Middle frontal gyrus (tissue), 1 donor: ENCODE results near the gene ANK2.

ENCODE experiments used
- DNase-seq: peaks from one replicate; pipeline ENCODE4 v3.0.0-alpha.2; 2015; ENCODE audit warnings: low spot score; ENCODE audit errors: extremely low spot score

Gene ANK2

DNA sequence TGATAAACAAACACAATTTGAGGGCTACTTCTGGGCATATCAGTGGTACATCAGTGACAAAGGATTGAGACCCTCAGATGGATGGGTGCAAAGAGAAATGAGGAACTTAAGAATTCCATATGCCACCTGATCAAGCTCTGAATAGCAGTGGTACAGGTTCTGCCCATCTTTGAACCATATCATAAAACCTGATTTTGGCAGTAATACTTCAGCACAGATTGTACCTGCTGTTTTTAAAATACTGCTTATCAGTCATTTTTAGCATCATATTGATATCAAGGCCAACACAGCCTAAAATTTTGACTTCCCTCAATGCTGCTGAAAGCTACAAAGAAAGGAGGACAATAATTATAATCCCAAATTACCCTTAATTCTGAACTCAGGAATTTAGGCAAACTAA lies 41.5 kb downstream of the ANK2 start:
- no peak for DNase-seq

DNA sequence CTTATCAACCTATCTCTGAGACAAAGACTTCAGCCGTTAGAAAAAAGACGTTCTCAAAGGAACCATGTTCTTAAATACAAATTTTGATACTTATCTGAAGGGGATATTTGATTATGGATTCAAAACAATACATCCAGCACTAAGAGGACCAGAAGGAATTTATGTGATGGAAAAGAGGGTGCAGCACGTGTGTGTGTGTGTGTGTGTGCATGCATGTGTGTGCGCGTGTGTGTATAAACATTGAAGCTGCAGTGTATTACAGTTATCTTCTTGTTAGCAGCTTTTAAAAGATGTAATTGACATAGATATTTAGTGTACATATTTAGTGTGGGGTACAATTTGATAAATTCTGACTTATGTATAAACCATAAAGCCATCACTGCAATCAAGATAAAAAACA lies 44.9 kb downstream of the ANK2 start:
- DNase-seq: no peak

DNA sequence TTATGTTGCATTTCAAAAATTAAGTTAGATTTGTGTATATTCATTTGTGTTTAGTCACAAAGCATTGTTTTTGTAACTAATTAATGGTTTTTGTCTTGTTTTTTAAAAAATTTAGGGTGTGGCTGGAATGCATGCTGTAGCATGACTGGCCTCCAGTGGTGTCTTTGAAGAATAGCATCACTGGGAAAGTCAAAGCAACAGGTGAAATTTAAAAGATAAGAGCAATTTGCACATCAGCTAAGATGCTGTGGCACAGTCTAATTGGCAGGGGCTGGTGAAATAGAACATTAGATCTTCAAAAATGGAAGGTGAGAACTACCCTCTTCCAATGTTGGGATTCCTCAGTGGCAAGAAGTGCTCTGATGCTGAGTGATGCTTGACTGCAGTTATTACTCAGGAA lies 45.3 kb downstream of the ANK2 start:
- no peak for DNase-seq

GRCh38 chr4:113101669-113102068 lies 52.2 kb downstream of the ANK2 start:
- no peak for DNase-seq

GRCh38 chr4:113103556-113103955 lies 54.1 kb downstream of the ANK2 start:
- no peak for DNase-seq

DNA sequence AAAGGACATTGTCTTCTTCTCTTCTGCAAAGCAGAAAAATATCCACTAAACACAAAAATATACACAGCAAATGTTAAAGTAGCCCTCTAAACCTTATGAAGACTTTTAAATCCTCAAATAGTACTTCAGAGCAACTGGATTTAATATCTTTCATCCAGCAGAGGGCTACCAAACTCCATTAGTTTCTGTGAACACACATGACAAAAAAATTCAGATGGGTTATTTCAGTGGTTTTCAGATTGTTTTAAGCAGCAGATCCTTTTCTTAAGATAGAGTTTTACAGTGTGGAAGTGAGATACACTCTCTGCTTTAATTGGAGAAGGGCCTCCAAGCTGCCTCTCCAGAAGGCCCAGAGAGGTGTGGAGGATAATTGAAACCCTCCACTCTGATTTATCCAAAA lies 56.7 kb downstream of the ANK2 start:
- DNase-seq: peak; percentile 63

- DNase-seq: no peak
Measured at GRCh38 chr4:113109106-113109718, 59.8 kb downstream of the ANK2 start.

GRCh38 chr4:113112338-113112978 lies 63.0 kb downstream of the ANK2 start:
- DNase-seq: no peak

- no peak for DNase-seq
Measured at GRCh38 chr4:113113151-113113550, 63.7 kb downstream of the ANK2 start.

DNA sequence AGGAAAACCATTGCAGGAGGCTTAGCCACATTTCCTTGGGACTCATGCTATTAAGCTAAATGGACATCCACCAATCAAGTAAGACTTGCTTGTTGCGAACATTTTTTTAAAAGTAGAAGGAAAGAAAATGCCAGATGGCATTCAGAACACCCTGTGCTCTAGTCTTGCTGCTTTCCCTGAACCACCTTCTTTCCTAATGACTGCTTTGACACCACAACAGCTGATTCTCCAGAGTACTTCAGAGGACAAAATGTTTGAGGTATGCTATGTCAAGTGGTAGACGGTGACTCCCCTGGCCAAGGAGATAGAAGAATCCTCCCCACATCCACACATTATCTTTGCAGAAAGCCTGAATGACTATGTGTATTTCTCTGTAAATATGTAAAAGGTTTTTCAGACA lies 65.4 kb downstream of the ANK2 start:
- no peak for DNase-seq

- peak; percentile 17 for DNase-seq
Measured at GRCh38 chr4:113116414-113117357, 67.2 kb downstream of the ANK2 start.

DNA sequence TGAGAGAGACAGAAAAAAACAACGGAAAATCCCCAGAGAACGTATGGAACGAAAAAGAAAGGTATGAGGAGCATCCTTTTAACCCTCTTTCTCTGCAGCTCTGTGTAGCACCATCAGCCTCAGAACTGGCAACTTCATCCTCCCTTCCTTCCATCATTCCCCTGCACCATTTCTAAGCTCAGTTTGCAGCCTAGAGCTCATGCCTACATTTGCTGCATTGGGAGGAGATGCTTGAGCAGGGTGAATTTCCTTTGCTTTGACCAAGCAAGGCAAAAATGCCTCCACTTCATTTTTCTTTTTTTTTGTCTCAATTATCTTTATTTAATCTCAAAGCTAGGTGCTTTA lies 67.9 kb downstream of the ANK2 start:
- DNase-seq: no peak

GRCh38 chr4:113122066-113122465 lies 72.6 kb downstream of the ANK2 start:
- no peak for DNase-seq

DNA sequence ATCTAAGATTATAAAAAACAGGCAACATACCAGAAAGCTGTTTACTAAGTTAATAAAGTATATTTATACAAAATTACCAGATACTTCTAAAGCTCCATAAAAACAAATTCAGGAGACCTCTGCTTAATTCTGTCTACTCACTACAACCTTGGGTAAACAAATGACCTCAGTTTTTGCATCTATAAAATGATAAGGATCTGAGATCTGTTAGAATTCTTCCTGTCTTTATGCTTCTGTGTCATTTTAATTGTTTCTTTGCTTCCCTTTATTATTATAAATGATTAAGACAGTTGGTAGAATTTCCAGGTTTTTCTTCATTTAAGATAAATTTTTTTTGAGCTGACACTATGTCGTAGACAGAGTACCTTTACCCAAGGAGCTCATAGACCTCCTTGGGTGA lies 76.0 kb downstream of the ANK2 start:
- no peak for DNase-seq

- DNase-seq: no peak
Measured at GRCh38 chr4:113131136-113131535, 81.7 kb downstream of the ANK2 start.

DNA sequence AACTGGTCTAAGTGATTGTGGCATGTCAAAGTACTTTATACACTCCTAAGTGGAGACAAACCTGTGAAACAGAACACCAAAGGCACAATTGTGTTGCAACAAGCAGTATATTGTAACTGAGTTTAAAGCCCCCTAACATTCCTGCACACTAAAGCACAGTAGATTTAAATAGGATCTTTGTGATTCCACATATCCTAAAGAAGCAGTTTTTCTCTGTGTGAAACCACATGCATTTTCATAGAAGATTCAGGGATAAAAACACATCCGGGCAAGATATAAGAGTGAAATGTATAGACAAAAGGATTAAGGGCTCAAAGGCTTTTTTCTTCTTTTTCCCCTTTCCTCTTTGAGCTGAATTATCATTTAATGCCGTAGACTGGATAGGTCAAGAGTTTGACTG lies 82.2 kb downstream of the ANK2 start:
- DNase-seq: no peak

- no peak for DNase-seq
Measured at GRCh38 chr4:113141901-113142346, 92.5 kb downstream of the ANK2 start.

GRCh38 chr4:113142351-113142750 lies 92.9 kb downstream of the ANK2 start:
- DNase-seq: no peak

DNA sequence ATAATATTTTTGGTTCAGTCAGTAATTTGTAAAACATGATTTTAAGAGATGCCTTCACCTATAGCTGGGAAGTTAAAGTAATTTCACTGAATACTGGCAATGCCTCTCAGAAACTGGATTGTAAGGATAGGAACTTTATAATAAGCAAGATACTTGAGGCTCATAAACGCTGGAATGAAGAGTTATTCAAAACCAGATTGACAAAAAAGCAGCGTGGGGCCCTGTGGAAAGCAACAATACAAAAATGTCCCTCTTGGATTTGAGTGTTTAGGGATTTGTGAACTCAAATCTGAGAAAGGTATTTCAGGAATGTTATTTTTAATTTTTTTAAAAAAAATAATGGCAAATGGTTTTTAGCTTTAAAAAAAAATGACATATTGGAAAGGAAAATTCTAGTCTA lies 94.6 kb downstream of the ANK2 start:
- no peak for DNase-seq

- no peak for DNase-seq
Measured at GRCh38 chr4:113145147-113145518, 95.7 kb downstream of the ANK2 start.

DNA sequence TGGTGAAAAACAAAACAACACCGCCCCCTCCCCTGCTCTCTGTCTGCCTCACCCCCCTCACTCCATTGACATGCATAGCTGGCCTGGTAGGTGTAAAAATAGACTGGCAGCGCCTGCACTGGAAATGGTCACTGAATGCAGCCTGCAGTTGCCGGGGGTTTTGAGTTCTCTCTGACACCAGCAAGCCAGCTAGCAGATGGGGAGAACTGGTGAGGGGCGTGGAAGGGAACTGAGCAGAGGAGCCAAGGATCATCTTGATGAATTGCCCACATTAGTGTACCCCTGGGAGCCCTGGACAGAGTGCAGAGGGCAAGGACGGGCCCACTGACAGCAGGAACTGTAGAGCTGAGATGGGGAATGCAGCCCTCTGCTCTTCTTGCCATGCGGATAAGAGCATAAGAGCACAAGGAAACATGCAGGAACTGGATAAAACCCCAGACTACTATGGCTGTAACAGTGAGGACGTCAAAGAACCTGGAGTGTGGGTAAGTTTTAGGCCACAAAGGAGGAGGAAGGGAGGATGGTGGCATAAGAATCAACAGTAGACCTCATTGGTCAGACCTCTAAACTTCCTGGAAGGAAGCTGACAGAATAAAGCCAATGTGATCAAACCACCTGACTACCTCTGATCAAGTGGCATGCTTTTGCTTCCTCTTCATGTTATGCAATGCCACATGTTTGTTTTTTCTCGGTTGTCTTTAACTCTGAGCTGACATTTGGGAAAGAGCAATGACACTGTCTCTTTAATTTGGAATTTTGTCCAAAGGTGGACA lies 96.3 kb downstream of the ANK2 start:
- DNase-seq: no peak

- no peak for DNase-seq
Measured at GRCh38 chr4:113146876-113147358, 97.5 kb downstream of the ANK2 start.
